Uterus (tissue), 4 donors: ENCODE data around the gene SGPP2. TPM values are rescaled to one million over a fixed set of nuclear protein-coding genes. Genes with fewer than 3 reads are reported as not detected.

Experiments
- DNase-seq, 2 donors: peaks; one replicate each; pipeline ENCODE4 v3.0.0-alpha.2; 2019 to 2020
- H3K27ac ChIP-seq, 2 donors: fragments of 200-600 bp; sonication (generic); 1 replicate in 1 of 2; 2 replicates in 1 of 2; pipeline ENCODE4 v1.5.1; 2016 to 2018
- H3K27me3 ChIP-seq, 2 donors: fragments of 200-600 bp; sonication (generic); one replicate each; pipeline ENCODE4 v1.5.1; 2018 to 2019; ENCODE audit warnings: control low read depth in 1 of 2
- H3K36me3 ChIP-seq, 2 donors: fragments of 200-600 bp; sonication (generic); one replicate each; pipeline ENCODE4 v1.5.1; 2019; ENCODE audit warnings: control low read depth in 1 of 2
- H3K4me1 ChIP-seq, 2 donors: fragments of 200-600 bp; sonication (generic); one replicate each; pipeline ENCODE4 v1.5.1; 2018 to 2019; ENCODE audit warnings: control low read depth in 1 of 2
- H3K4me3 ChIP-seq, 2 donors: fragments of 200-600 bp; sonication (generic); 1 replicate in 1 of 2; 2 replicates in 1 of 2; pipeline ENCODE4 v1.5.1; 2018 to 2019; ENCODE audit warnings: mild to moderate bottlenecking in 1 of 2
- H3K9me3 ChIP-seq, 2 donors: fragments of 200-600 bp; sonication (generic); one replicate each; pipeline ENCODE4 v1.5.1; 2019; ENCODE audit warnings: control low read depth in 1 of 2
- CTCF ChIP-seq, 4 experiments: fragments of 200-600 bp in 2 of 4; fragments of 450-650 bp in 2 of 4; sonication (generic) in 2 of 4; IDR thresholded peaks; one replicate each; pipeline ENCODE4 v1.5.1; 2016 to 2019; ENCODE audit warnings: antibody characterized with exemption in 4 of 4, mild to moderate bottlenecking in 2 of 4, moderate library complexity in 1 of 4
- POLR2A ChIP-seq, 2 donors: fragments of 450-650 bp; IDR thresholded peaks; one replicate each; pipeline ENCODE4 v1.6.1; 2016; ENCODE audit warnings: antibody characterized with exemption in 2 of 2, mild to moderate bottlenecking in 1 of 2, moderate library complexity in 1 of 2
- intact Hi-C: fragments of 100-400 bp; cut with DNase I; formaldehyde crosslinking; loops from one replicate; pipeline ENCODE4 v1.15.1; 2023; ENCODE audit warnings: low total_unique reads
- total RNA-seq, 4 donors: library from RNA; depleted of rRNA in 3 of 4; stranded (reverse); fragments of >200 nt in 3 of 4; gene quantifications; one replicate each; pipeline versions ENCODE4 v1.1.0 to v1.2.4, GENCODE V29; 2014 to 2023
- donor health status: DM: yes; HTN: yes; CAD: no.

SGPP2 gene
- total RNA-seq, 4 donors from 2014 or later = under 0.01 to 8.6 (median 4.2) TPM; not detected in 1

DNA sequence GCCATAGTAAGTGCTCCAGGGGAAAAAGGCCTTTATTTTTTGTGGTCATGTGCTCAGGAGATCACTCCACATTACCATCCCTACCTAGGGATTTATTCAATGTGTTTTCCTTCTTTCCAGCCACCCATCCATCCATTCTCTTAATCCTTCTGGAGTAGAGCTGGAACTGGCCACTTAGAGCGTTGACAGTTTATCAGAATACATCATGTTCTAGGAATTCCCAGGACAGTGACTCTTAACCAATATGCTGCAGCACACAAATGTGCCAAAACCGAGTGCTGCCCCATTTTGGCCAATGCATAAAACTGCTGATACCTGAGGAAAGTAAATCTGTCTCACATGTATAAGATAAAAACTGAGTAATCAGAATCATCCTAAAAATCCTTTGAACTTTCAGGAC, 167.8 kb downstream of the SGPP2 start:
- H3K27me3 ChIP-seq = no peaks in the 10 kb centered on the region
- intact Hi-C loops = no loop called here
- no peak overlapping the region for H3K4me3 ChIP-seq
- H3K27ac ChIP-seq = no peak overlapping the region
- no peaks in the 10 kb centered on the region for H3K9me3 ChIP-seq
- no peak for DNase-seq
- H3K4me1 ChIP-seq = no peaks in the 10 kb centered on the region
- no peaks in the 10 kb centered on the region for H3K36me3 ChIP-seq
- no peak for TF ChIP-seq CTCF (IDR thresholded peaks at IDR 0.05)
- TF ChIP-seq POLR2A (IDR thresholded peaks at IDR 0.05) = no peak

DNA sequence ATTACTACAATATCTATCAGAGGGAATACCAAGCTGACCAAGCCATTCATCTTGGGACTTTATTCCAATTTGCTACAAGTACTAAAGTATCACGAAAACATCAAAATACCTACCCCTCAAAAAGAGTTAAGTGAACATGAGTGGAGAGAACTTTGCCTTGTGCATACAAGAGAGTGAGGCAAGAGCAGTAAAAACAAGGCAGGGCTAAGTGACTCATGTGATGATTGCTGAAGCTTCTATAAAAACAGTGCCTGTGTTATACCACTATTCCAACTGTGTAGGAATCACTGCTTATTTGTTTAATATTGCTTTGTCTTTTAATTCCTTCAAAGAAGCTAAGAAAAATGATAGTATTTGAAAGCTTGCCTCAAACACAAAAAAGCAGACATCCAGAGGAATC, 170.3 kb downstream of the SGPP2 start:
- H3K9me3 ChIP-seq = no peaks in the 10 kb centered on the region

GRCh38 chr2:222595581-222595980, 171.2 kb downstream of the SGPP2 start:
- Histone ChIP-seq H3K27me3 (no peaks in the 10 kb centered on the region), H3K27ac (no peak overlapping the region), H3K4me1 (no peaks in the 10 kb centered on the region), H3K9me3 (no peaks in the 10 kb centered on the region), H3K36me3 (no peaks in the 10 kb centered on the region), H3K4me3 (no peak overlapping the region)
- DNase-seq = no peak
- no peak for TF ChIP-seq CTCF (IDR thresholded peaks at IDR 0.05)
- no peak for TF ChIP-seq POLR2A (IDR thresholded peaks at IDR 0.05)
- intact Hi-C loops = no loop called here

More for the DNA sequence above, 170.3 kb downstream of the SGPP2 start:
- H3K4me3 ChIP-seq = no peak overlapping the region
- no peaks in the 10 kb centered on the region for H3K27me3 ChIP-seq
- no peaks in the 10 kb centered on the region for H3K4me1 ChIP-seq
- H3K27ac ChIP-seq = no peak overlapping the region
- intact Hi-C loops = no loop called here
- no peak for TF ChIP-seq CTCF (IDR thresholded peaks at IDR 0.05)
- TF ChIP-seq POLR2A (IDR thresholded peaks at IDR 0.05) = no peak
- H3K36me3 ChIP-seq = no peaks in the 10 kb centered on the region
- no peak for DNase-seq

DNA sequence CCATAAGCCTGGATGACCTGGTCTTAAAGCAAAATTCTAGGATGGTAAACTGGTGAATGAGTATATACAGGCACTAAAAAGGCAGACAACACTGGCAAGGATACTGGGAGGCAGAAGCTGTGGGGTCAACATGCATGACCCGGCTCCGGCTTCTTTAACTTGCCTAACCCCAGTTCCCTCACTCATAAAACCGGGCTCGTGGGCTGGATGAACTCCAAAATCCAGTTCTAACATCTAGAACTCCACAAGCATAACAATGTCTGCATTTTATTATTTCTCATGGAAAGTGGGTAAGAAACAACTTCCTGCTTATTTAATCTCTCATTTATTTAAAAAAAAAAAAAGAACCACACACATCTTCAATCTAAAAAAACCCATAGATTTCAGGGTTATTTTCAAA, 174.3 kb downstream of the SGPP2 start:
- H3K4me3 ChIP-seq = no peak overlapping the region
- intact Hi-C loops = no loop called here
- H3K27me3 ChIP-seq = no peaks in the 10 kb centered on the region
- H3K9me3 ChIP-seq = no peaks in the 10 kb centered on the region
- DNase-seq = no peak
- H3K36me3 ChIP-seq = no peaks in the 10 kb centered on the region
- no peak for TF ChIP-seq CTCF (IDR thresholded peaks at IDR 0.05)
- no peak for TF ChIP-seq POLR2A (IDR thresholded peaks at IDR 0.05)
- no peaks in the 10 kb centered on the region for H3K4me1 ChIP-seq
- H3K27ac ChIP-seq = no peak overlapping the region

GRCh38 chr2:222603501-222603900, 179.2 kb downstream of the SGPP2 start:
- no peak for DNase-seq
- no peak for TF ChIP-seq CTCF (IDR thresholded peaks at IDR 0.05)
- TF ChIP-seq POLR2A (IDR thresholded peaks at IDR 0.05) = no peak
- H3K36me3 ChIP-seq = no peaks in the 10 kb centered on the region
- no peaks in the 10 kb centered on the region for H3K4me1 ChIP-seq
- H3K27ac ChIP-seq = no peak overlapping the region
- intact Hi-C loops = no loop called here
- H3K4me3 ChIP-seq = no peak overlapping the region
- H3K9me3 ChIP-seq = no peaks in the 10 kb centered on the region
- H3K27me3 ChIP-seq = no peaks in the 10 kb centered on the region
